Smooth muscle cell (in vitro differentiated cells): ENCODE measurements around the gene NEO1. TPM values are rescaled to one million over a fixed set of nuclear protein-coding genes. Genes with fewer than 3 reads are reported as not detected.

Experiments used
- DNase-seq: peaks from one replicate; lab custom pipeline; 2025; ENCODE audit not compliant: unreplicated experiment; lab: John Stamatoyannopoulos, UW
- H2AFZ ChIP-seq: fragments of 200-600 bp; sonication (generic); 2 replicates; pipeline ENCODE4 v1.6.0; 2016; ENCODE audit warnings: antibody characterized with exemption, low read depth, mild to moderate bottlenecking
- H3F3A ChIP-seq: fragments of 200-600 bp; sonication (generic); 2 replicates; pipeline ENCODE4 v1.6.0; 2017; ENCODE audit warnings: antibody characterized with exemption, low read depth
- H3K27ac ChIP-seq: fragments of 200-600 bp; sonication (generic); 2 replicates; pipeline ENCODE4 v1.5.1; 2016; ENCODE audit warnings: low read depth, mild to moderate bottlenecking
- H3K27me3 ChIP-seq: fragments of 200-600 bp; sonication (generic); 2 replicates; pipeline ENCODE4 v1.6.1; 2016; ENCODE audit warnings: low read depth, mild to moderate bottlenecking
- H3K36me3 ChIP-seq: fragments of 200-600 bp; sonication (generic); 2 replicates; pipeline ENCODE4 v1.5.1; 2016; ENCODE audit warnings: low read depth
- H3K4me1 ChIP-seq: fragments of 200-600 bp; sonication (generic); 2 replicates; pipeline ENCODE4 v1.5.1; 2016; ENCODE audit warnings: low read depth
- H3K4me2 ChIP-seq: fragments of 200-600 bp; sonication (generic); 2 replicates; pipeline ENCODE4 v1.6.0; 2016; ENCODE audit warnings: mild to moderate bottlenecking
- H3K4me3 ChIP-seq: fragments of 200-600 bp; sonication (generic); 2 replicates; pipeline ENCODE4 v1.5.1; 2016; ENCODE audit warnings: mild to moderate bottlenecking
- H3K79me2 ChIP-seq: fragments of 200-600 bp; sonication (generic); 2 replicates; pipeline ENCODE4 v1.6.0; 2016; ENCODE audit warnings: low read depth, mild to moderate bottlenecking
- H3K9ac ChIP-seq: fragments of 200-600 bp; sonication (generic); 2 replicates; pipeline ENCODE4 v1.6.0; 2016; ENCODE audit warnings: low read depth
- H3K9me3 ChIP-seq: fragments of 200-600 bp; sonication (generic); replicated peaks from 2 replicates; pipeline ENCODE4 v1.5.1; 2016; ENCODE audit warnings: low read depth
- H4K20me1 ChIP-seq: fragments of 200-600 bp; sonication (generic); 2 replicates; pipeline ENCODE4 v1.6.0; 2016; ENCODE audit warnings: low read depth
- WGBS: methylation state at CpG from one replicate; pipeline ENCODE4 v1.1.7; 2016; ENCODE audit warnings: low lambda C conversion rate; 5-methylcytosine and 5-hydroxymethylcytosine counted together
- polyA plus RNA-seq: library from polyadenylated mRNA; unstranded; fragments of >200 nt; fragmentation: Nextera tagmentation; extraction: Ambion mirVana; gene quantifications from 2 replicates; pipeline ENCODE4 v1.2.1, GENCODE V29; 2016
- total RNA-seq: library from RNA; depleted of rRNA; stranded (reverse); fragments of >200 nt; gene quantifications from 2 replicates; pipeline ENCODE4 v1.2.3, GENCODE V29; 2014
- TF ChIP-seq, protein P1 (sequence below): fragments of 200-600 bp; sonication (generic); IDR thresholded peaks from 2 replicates; pipeline ENCODE4 v1.5.1; 2017; ENCODE audit warnings: borderline replicate concordance, mild to moderate bottlenecking, antibody characterized with exemption; ENCODE audit not compliant: insufficient read depth, poor library complexity, severe bottlenecking

Gene NEO1
- total and polyA plus RNA-seq, 2 experiments from 2014 or later: 4.9 to 21.8 TPM

DNA sequence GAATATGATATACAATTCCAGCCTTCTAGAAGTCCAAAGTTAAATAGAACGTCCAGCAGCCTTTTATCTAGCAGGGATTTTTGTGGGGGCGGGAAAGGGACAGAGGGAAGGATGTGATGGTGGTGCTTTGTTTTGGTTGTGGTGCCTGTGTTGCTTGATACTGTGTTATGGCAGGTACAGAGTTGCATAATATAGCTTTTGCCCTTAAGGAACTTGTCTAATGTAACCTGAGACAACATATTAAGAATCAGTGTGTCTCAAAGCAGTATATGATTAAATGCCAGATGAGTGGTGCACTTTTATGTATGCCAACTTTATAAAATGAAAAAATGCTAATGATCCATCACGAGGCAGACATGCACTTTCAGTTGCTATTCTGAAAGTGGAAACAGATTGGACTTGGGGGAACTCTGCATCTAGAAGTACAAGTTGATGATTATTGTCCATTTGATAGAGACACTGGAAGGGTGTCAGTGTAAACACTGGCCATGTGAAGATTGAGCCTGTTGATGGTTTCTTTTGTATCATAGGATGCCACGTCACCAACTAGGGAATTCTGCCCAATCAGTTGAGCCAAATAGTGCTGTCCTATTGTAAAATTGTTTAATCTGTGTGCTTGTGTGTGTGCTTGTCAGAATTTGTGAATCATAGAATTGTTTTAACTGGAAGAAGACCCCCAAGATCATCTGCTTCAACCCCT, 23.0 kb downstream of the NEO1 start:
- no peak overlapping the region for H2AFZ ChIP-seq
- H3K27ac ChIP-seq: no peak overlapping the region
- peaks cover 39% of the 10 kb centered on the region for H4K20me1 ChIP-seq
- H3K4me2 ChIP-seq: no peak overlapping the region
- H3K79me2 ChIP-seq: no peaks in the 10 kb centered on the region
- H3K36me3 ChIP-seq: no peaks in the 10 kb centered on the region
- TF ChIP-seq, protein P1, sequence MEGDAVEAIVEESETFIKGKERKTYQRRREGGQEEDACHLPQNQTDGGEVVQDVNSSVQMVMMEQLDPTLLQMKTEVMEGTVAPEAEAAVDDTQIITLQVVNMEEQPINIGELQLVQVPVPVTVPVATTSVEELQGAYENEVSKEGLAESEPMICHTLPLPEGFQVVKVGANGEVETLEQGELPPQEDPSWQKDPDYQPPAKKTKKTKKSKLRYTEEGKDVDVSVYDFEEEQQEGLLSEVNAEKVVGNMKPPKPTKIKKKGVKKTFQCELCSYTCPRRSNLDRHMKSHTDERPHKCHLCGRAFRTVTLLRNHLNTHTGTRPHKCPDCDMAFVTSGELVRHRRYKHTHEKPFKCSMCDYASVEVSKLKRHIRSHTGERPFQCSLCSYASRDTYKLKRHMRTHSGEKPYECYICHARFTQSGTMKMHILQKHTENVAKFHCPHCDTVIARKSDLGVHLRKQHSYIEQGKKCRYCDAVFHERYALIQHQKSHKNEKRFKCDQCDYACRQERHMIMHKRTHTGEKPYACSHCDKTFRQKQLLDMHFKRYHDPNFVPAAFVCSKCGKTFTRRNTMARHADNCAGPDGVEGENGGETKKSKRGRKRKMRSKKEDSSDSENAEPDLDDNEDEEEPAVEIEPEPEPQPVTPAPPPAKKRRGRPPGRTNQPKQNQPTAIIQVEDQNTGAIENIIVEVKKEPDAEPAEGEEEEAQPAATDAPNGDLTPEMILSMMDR: no peak
- H3F3A ChIP-seq: no peaks in the 10 kb centered on the region
- H3K9ac ChIP-seq: no peak overlapping the region
- H3K4me1 ChIP-seq: peaks cover 14% of the 10 kb centered on the region
- no peaks in the 10 kb centered on the region for H3K9me3 ChIP-seq
- DNase-seq: no peak
- WGBS: 81% methylated on average over 4 of the region's 4 CpGs
- H3K27me3 ChIP-seq: peaks cover 4% of the 10 kb centered on the region
- no peak overlapping the region for H3K4me3 ChIP-seq

DNA sequence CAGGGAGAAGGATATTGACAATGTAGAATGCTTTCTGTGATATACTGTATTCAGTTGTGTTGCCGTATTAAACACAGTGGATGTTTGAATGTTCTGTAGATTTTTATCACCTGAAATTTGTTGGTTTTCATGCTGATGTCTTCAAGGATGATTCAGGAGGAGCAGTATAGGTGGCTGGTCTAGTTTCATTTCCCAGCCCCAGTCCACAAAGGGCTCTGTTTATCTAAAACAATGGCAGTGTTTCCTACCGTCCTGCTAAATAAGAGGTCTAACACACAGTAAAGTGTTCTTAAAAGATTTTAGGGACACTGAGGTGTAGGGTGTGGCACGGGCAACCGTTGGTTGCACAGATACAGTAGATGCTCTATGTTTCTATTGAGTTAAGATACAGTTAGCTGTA, 26.0 kb downstream of the NEO1 start:
- no peaks in the 10 kb centered on the region for H3K79me2 ChIP-seq
- peaks cover 14% of the 10 kb centered on the region for H3K4me1 ChIP-seq
- no peaks in the 10 kb centered on the region for H3K36me3 ChIP-seq
- TF ChIP-seq, protein P1: no peak
- H3K4me3 ChIP-seq: no peak overlapping the region
- no peaks in the 10 kb centered on the region for H3F3A ChIP-seq
- peaks cover 24% of the 10 kb centered on the region for H4K20me1 ChIP-seq
- peaks cover 4% of the 10 kb centered on the region for H3K27me3 ChIP-seq
- no peaks in the 10 kb centered on the region for H3K9me3 ChIP-seq
- WGBS: 85% methylated on average over 4 of the region's 4 CpGs
- no peak overlapping the region for H3K27ac ChIP-seq
- H3K4me2 ChIP-seq: no peak overlapping the region
- no peak overlapping the region for H3K9ac ChIP-seq
- no peak for DNase-seq
- H2AFZ ChIP-seq: no peak overlapping the region

DNA sequence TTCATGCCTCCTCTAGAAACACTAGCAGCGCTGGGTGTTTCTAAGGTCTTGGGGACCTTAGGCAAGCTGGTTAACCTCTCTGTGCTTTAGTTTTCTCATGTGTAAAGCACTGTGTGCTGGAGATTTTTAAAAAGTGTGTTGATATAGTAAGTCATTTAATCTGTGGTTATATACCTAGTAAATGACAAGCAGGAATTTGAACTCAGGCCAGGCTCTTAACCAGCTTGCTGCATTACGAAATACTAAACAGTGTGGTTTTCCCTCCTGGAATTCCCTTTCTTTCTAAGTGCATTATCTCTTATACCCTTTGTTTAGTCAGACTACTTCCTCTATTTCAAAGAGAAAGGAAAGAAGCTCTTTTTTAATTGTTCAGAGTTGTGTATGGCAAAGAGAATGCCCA, 26.5 kb downstream of the NEO1 start:
- Histone ChIP-seq H4K20me1 (peaks cover 24% of the 10 kb centered on the region), H3K9ac (no peak overlapping the region), H3K79me2 (no peaks in the 10 kb centered on the region), H2AFZ (no peak overlapping the region), H3K27ac (no peak overlapping the region), H3K9me3 (no peaks in the 10 kb centered on the region), H3K36me3 (no peaks in the 10 kb centered on the region), H3K4me3 (no peak overlapping the region), H3K27me3 (peaks cover 4% of the 10 kb centered on the region), H3K4me2 (peak overlapping the region; percentile 39), H3K4me1 (peaks cover 14% of the 10 kb centered on the region), H3F3A (no peaks in the 10 kb centered on the region)
- no peak for DNase-seq
- WGBS: 69% methylated on average over 2 of the region's 2 CpGs
- TF ChIP-seq, protein P1: no peak

DNA sequence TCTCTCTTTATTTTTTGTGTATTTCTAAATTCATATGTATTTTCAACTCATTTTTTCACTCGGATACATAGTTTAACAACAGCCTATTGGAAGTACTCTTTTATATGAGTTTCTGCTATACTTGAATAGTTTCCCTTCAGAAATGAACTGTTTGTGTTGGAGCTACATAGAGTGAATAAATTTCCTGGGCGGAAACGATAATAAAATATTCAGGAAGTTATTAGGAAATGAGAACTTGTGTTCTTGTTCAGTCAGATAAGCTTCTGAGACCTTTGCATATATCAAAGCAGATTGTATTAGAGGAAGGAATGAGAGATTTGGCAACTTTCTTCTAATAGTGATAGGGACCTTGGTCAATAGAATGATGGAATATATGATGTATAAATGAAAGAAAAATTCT, 27.3 kb downstream of the NEO1 start:
- Histone ChIP-seq H3K4me2 (no peak overlapping the region), H3K4me1 (peaks cover 14% of the 10 kb centered on the region), H3K9ac (no peak overlapping the region), H4K20me1 (peaks cover 21% of the 10 kb centered on the region), H3K27me3 (peaks cover 4% of the 10 kb centered on the region), H2AFZ (no peak overlapping the region), H3K79me2 (no peaks in the 10 kb centered on the region), H3K27ac (no peak overlapping the region), H3K36me3 (no peaks in the 10 kb centered on the region), H3K4me3 (no peak overlapping the region), H3F3A (no peaks in the 10 kb centered on the region), H3K9me3 (no peaks in the 10 kb centered on the region)
- TF ChIP-seq, protein P1: no peak
- no peak for DNase-seq
- 97% methylated on average over 3 of the region's 3 CpGs for WGBS
